H1 (cell line): Measurements from ENCODE around the gene PCDH18. TPM values are rescaled to one million over a fixed set of nuclear protein-coding genes. Genes with fewer than 3 reads are reported as not detected.
A peak's percentile ranks its signal among the peaks of the same experiment; 100 is the strongest.

Experiments
- CTCF ChIA-PET: fragments of 300-600 bp; sonication (Branson Sonifier 250); formaldehyde crosslinking; loops from one replicate; lab custom pipeline; 2021; ENCODE audit not compliant: partially characterized antibody; lab: Charles Lee
- POLR2A ChIA-PET: fragments of 300-600 bp; sonication (Branson Sonifier 250); formaldehyde crosslinking; loops from one replicate; lab custom pipeline; 2021; ENCODE audit warnings: inconsistent platforms; ENCODE audit not compliant: partially characterized antibody; lab: Charles Lee
- DNase-seq, 2 experiments: peaks; one replicate each; pipeline versions ENCODE4 v3.0.0 to v3.0.0-alpha.2; 2010 to 2022; ENCODE audit warnings: low spot score in 2 of 2, low read depth in 1 of 2, mixed read lengths in 1 of 2
- FAIRE-seq: peaks from 2 replicates; lab custom pipeline; 2011; peaks lifted over from hg19 to GRCh38; lab: Jason Lieb, UNC
- H2AFZ ChIP-seq: 2 replicates; pipeline ENCODE4 v1.8.1; 2012; ENCODE audit warnings: low read length, inconsistent platforms
- H2AK5ac ChIP-seq: 2 replicates; pipeline ENCODE4 v1.6.1; 2013; ENCODE audit warnings: low read depth, low read length
- H2BK120ac ChIP-seq: replicated peaks from 2 replicates; pipeline ENCODE3; 2013; ENCODE audit warnings: low read depth, low read length, inconsistent platforms
- H2BK12ac ChIP-seq: 2 replicates; pipeline ENCODE4 v1.6.1; 2013; ENCODE audit warnings: low read depth, low read length
- H2BK15ac ChIP-seq: 2 replicates; pipeline ENCODE4 v1.6.1; 2013; ENCODE audit warnings: low read length
- H2BK20ac ChIP-seq: 2 replicates; pipeline ENCODE4 v1.6.1; 2013; ENCODE audit warnings: low read length
- H2BK5ac ChIP-seq: 2 replicates; pipeline ENCODE4 v1.6.1; 2013; ENCODE audit warnings: low read depth, low read length
- H3K14ac ChIP-seq: 2 replicates; pipeline ENCODE4 v1.6.1; 2013; ENCODE audit warnings: inconsistent platforms; ENCODE audit not compliant: insufficient read length
- H3K18ac ChIP-seq: 2 replicates; pipeline ENCODE4 v1.6.1; 2013; ENCODE audit warnings: low read length; ENCODE audit errors: extremely low read depth
- H3K23ac ChIP-seq: 2 replicates; pipeline ENCODE4 v1.6.1; 2013; ENCODE audit warnings: inconsistent platforms; ENCODE audit not compliant: insufficient read length
- H3K23me2 ChIP-seq: 2 replicates; pipeline ENCODE4 v1.6.1; 2013; ENCODE audit warnings: low read depth, low read length
- H3K27ac ChIP-seq: 2 replicates; pipeline ENCODE4 v1.6.1; 2011; ENCODE audit warnings: low read depth, low read length, inconsistent platforms
- H3K27me3 ChIP-seq, 4 experiments: replicated peaks in 1 of 4; 1 replicate in 1 of 4; 2 replicates in 3 of 4; pipeline versions ENCODE4 v1.6.1 to v1.8.1; 2011 to 2013; ENCODE audit warnings: low read length in 3 of 4, mild to moderate bottlenecking in 3 of 4, inconsistent platforms in 2 of 4, mixed read lengths in 2 of 4, moderate library complexity in 1 of 4; ENCODE audit not compliant: control insufficient read depth in 3 of 4, insufficient read depth in 3 of 4; ENCODE audit errors: extremely low read depth in 1 of 4
- H3K36me3 ChIP-seq, 4 experiments: 2 replicates each; pipeline versions ENCODE4 v1.6.1 to v1.8.1; 2011 to 2013; ENCODE audit warnings: mild to moderate bottlenecking in 4 of 4, low read length in 3 of 4, moderate library complexity in 2 of 4, control low read depth in 1 of 4, inconsistent platforms in 1 of 4; ENCODE audit not compliant: insufficient read depth in 4 of 4, control insufficient read depth in 2 of 4
- H3K4ac ChIP-seq: replicated peaks from 2 replicates; pipeline ENCODE3; 2013; ENCODE audit warnings: low read length, low read depth, mixed read lengths, inconsistent platforms; ENCODE audit not compliant: insufficient read length
- H3K4me1 ChIP-seq, 4 experiments: replicated peaks in 1 of 4; 1 replicate in 1 of 4; 2 replicates in 3 of 4; pipeline versions ENCODE4 v1.6.1 to v1.8.1; 2011 to 2013; ENCODE audit warnings: low read length in 3 of 4, inconsistent platforms in 2 of 4, mixed read lengths in 1 of 4; ENCODE audit not compliant: insufficient read depth in 4 of 4, control insufficient read depth in 3 of 4
- H3K4me2 ChIP-seq, 2 experiments: 2 replicates each; pipeline versions ENCODE4 v1.6.1 to v1.8.1; 2011 to 2013; ENCODE audit warnings: low read depth in 2 of 2, low read length in 2 of 2, control low read depth in 1 of 2, inconsistent platforms in 1 of 2, mild to moderate bottlenecking in 1 of 2; ENCODE audit not compliant: insufficient read depth in 1 of 2
- H3K4me3 ChIP-seq, 4 experiments: fragments of 200-600, 300-600 bp in 1 of 4; sonication (generic), shearing (Covaris generic), sonication (Bioruptor Twin) in 1 of 4; 2 replicates each; pipeline versions ENCODE4 v1.5.1 to v1.8.1; 2011 to 2016; ENCODE audit warnings: low read length in 4 of 4, low read depth in 3 of 4, control low read depth in 2 of 4, inconsistent platforms in 2 of 4, mild to moderate bottlenecking in 2 of 4, mixed read lengths in 1 of 4, moderate library complexity in 1 of 4; ENCODE audit not compliant: insufficient read depth in 2 of 4; ENCODE audit errors: extremely low read depth in 1 of 4
- H3K56ac ChIP-seq: replicated peaks from 2 replicates; pipeline ENCODE3; 2013; ENCODE audit warnings: low read depth, mild to moderate bottlenecking, mixed read lengths, low read length, inconsistent platforms; ENCODE audit not compliant: insufficient read length
- H3K79me1 ChIP-seq: 2 replicates; pipeline ENCODE4 v1.6.1; 2013; ENCODE audit warnings: low read depth, low read length, control low read depth
- H3K79me2 ChIP-seq, 2 experiments: 2 replicates each; pipeline versions ENCODE4 v1.6.1 to v1.8.1; 2012 to 2013; ENCODE audit warnings: low read length in 2 of 2, mild to moderate bottlenecking in 2 of 2, inconsistent platforms in 1 of 2; ENCODE audit not compliant: insufficient read depth in 2 of 2, control insufficient read depth in 1 of 2
- H3K9ac ChIP-seq, 4 experiments: replicated peaks in 1 of 4; 1 replicate in 1 of 4; 2 replicates in 3 of 4; pipeline versions ENCODE4 v1.6.1 to v1.8.1; 2011 to 2013; ENCODE audit warnings: low read depth in 3 of 4, low read length in 3 of 4, control low read depth in 2 of 4, mild to moderate bottlenecking in 2 of 4, moderate library complexity in 2 of 4, inconsistent platforms in 1 of 4; ENCODE audit errors: extremely low read depth in 1 of 4
- H3K9me3 ChIP-seq, 2 experiments: 2 replicates each; pipeline versions ENCODE4 v1.6.1 to v1.8.1; 2012 to 2013; ENCODE audit warnings: mild to moderate bottlenecking in 2 of 2, moderate library complexity in 2 of 2, control low read depth in 1 of 2, inconsistent platforms in 1 of 2, low read depth in 1 of 2, low read length in 1 of 2, mixed read lengths in 1 of 2; ENCODE audit not compliant: insufficient read depth in 2 of 2
- H4K20me1 ChIP-seq, 2 experiments: replicated peaks in 1 of 2; 2 replicates each; pipeline versions ENCODE3 to v1.8.1; 2011 to 2013; ENCODE audit warnings: inconsistent platforms in 2 of 2, low read length in 2 of 2, mild to moderate bottlenecking in 1 of 2; ENCODE audit not compliant: insufficient read depth in 2 of 2, control insufficient read depth in 1 of 2
- H4K5ac ChIP-seq: 2 replicates; pipeline ENCODE4 v1.6.1; 2013; ENCODE audit warnings: low read length, low read depth, mixed read lengths, inconsistent platforms; ENCODE audit not compliant: insufficient read length
- H4K8ac ChIP-seq: 2 replicates; pipeline ENCODE4 v1.8.0; 2013; ENCODE audit warnings: mild to moderate bottlenecking, moderate library complexity, low read length, inconsistent platforms; ENCODE audit not compliant: insufficient read depth; ENCODE audit errors: extremely low read depth
- H4K91ac ChIP-seq: replicated peaks from 2 replicates; pipeline ENCODE3; 2013; ENCODE audit warnings: low read length, mixed read lengths, inconsistent platforms; ENCODE audit not compliant: insufficient read length
- ATF3 ChIP-seq: IDR thresholded peaks from 2 replicates; pipeline ENCODE4 v1.6.1; 2011; ENCODE audit warnings: low read depth, mild to moderate bottlenecking, low read length; ENCODE audit not compliant: insufficient read depth
- CBX8 ChIP-seq: fragments of 300-800, 300-1000 bp; sonication (generic); IDR thresholded peaks from 2 replicates; pipeline ENCODE4 v1.7.1; 2016; ENCODE audit warnings: low read depth, low read length, borderline replicate concordance
- CHD1 ChIP-seq: IDR thresholded peaks from 2 replicates; pipeline ENCODE4 v1.6.1; 2012; ENCODE audit warnings: low read depth, low read length, improper control_type of control experiment
- CHD2 ChIP-seq: IDR thresholded peaks from 2 replicates; pipeline ENCODE4 v1.6.1; 2012; ENCODE audit warnings: low read length, improper control_type of control experiment
- HDAC2 ChIP-seq, 2 experiments: fragments of 300-600 bp in 1 of 2; sonication (generic) in 1 of 2; IDR thresholded peaks; 2 replicates each; pipeline ENCODE4 v1.6.1; 2011 to 2012; ENCODE audit warnings: low read depth in 2 of 2, low read length in 2 of 2, mild to moderate bottlenecking in 2 of 2, moderate library complexity in 2 of 2, borderline replicate concordance in 1 of 2, inconsistent platforms in 1 of 2
- JUND ChIP-seq: IDR thresholded peaks from 2 replicates; pipeline ENCODE4 v1.6.1; 2011; ENCODE audit warnings: mild to moderate bottlenecking, improper control_type of control experiment, low read length
- RBBP5 ChIP-seq: IDR thresholded peaks from 2 replicates; pipeline ENCODE4 v1.7.1; 2012; ENCODE audit warnings: low read depth, mild to moderate bottlenecking, inconsistent platforms, low read length, moderate library complexity, borderline replicate concordance
- SUZ12 ChIP-seq: fragments of 200-600 bp; sonication (generic); IDR thresholded peaks from 2 replicates; pipeline ENCODE4 v1.6.1; 2012; ENCODE audit warnings: mild to moderate bottlenecking, inconsistent platforms, low read length, moderate library complexity, mixed read lengths
- TAF1 ChIP-seq: IDR thresholded peaks from 2 replicates; pipeline ENCODE4 v1.6.1; 2011; ENCODE audit warnings: mild to moderate bottlenecking, low read depth, low read length
- TAF7 ChIP-seq: optimal IDR thresholded peaks from 2 replicates; pipeline ENCODE3; 2011; ENCODE audit warnings: low read depth, mild to moderate bottlenecking, inconsistent platforms, low read length, moderate library complexity, borderline replicate concordance
- WGBS, 2 experiments: shearing (Covaris generic) in 1 of 2; methylation state at CpG; one replicate each; pipeline versions ENCODE4 v1.1.6 to v1.1.7; 2013 to 2015; ENCODE audit warnings: low lambda C conversion rate in 2 of 2, mixed read lengths in 2 of 2, inconsistent platforms in 1 of 2, low coverage in 1 of 2, missing lambda C conversion rate in 1 of 2; ENCODE audit not compliant: insufficient replicate concordance in 2 of 2, insufficient coverage in 1 of 2, insufficient read length in 1 of 2; ENCODE audit errors: extremely low coverage in 1 of 2, missing lambda C conversion rate in 1 of 2; 5-methylcytosine and 5-hydroxymethylcytosine counted together
- polyA plus RNA-seq, 7 experiments: library from polyadenylated mRNA; depleted of rRNA in 3 of 7; stranded (reverse) in 5 of 7; unstranded in 2 of 7; fragments of >200 nt in 5 of 7; fragments of 200-250 nt in 2 of 7; gene quantifications; 1 replicate in 5 of 7; 2 replicates in 1 of 7; 4 replicates in 1 of 7; pipeline versions ENCODE4 v1.2.1 to v1.2.3, GENCODE V29; 2011 to 2013; ENCODE audit warnings: missing spikeins in 2 of 7, mixed read lengths in 2 of 7
- total RNA-seq: library from RNA; stranded (reverse); fragmentation: NEBNext Ultra II Directional; extraction: Animal tissue kit (Norgen Biotek cat#: 25700); gene quantifications from 2 replicates; pipeline ENCODE4 v1.2.1, GENCODE V29; 2021

PCDH18 gene
- total and polyA plus RNA-seq, 2 of the 8 experiments (the other 6 are each of a cell fraction or from before 2014, with no cell fraction given): 28.8 to 41.8 TPM

- no peak overlapping the region for H3K27ac ChIP-seq
- no peaks in the 10 kb centered on the region for H3K23me2 ChIP-seq
- H3K9me3 ChIP-seq: no peaks in the 10 kb centered on the region
- H3K79me1 ChIP-seq: no peaks in the 10 kb centered on the region
- H2AFZ ChIP-seq: peak overlapping the region; percentile 27; the same call in 1 of the 2 replicates
- no peak for DNase-seq
- no peak overlapping the region for H2BK15ac ChIP-seq
- FAIRE-seq: no peak
- no peak overlapping the region for H2AK5ac ChIP-seq
- peak overlapping the region; percentile 77 to 91 for H3K4me2 ChIP-seq
- POLR2A ChIA-PET: interaction anchor here (2.1 kb wide), 1 partner anchor 13 kb away, joined by 7 read pairs; no protein-coding TSS in a partner anchor
- H4K5ac ChIP-seq: peak overlapping the region; percentile 84
- no peak overlapping the region for H2BK12ac ChIP-seq
- H4K8ac ChIP-seq: no peak overlapping the region
- no peak for TF ChIP-seq CBX8
- no peak for TF ChIP-seq CHD2
- no peak for TF ChIP-seq CHD1
- TF ChIP-seq TAF7: no peak
- no peak for TF ChIP-seq TAF1
- no peak for TF ChIP-seq JUND
- TF ChIP-seq SUZ12: no peak
- no peak for TF ChIP-seq HDAC2 (IDR thresholded peaks at IDR 0.05; ENCODE audit: borderline replicate concordance in 1 of 2, low read depth in 2 of 2, low read length in 2 of 2)
- no peak for TF ChIP-seq RBBP5
- TF ChIP-seq ATF3: no peak
- peaks cover 0 to 29% (median 12%) of the 10 kb centered on the region in 4 experiments; a peak in 6 of 8 replicates for H3K36me3 ChIP-seq
- peak overlapping the region; percentile 29 for H2BK120ac ChIP-seq
- peak overlapping the region; percentile 16 to 97 (median 90); a peak in 6 of 8 replicates for H3K4me3 ChIP-seq
- no peaks in the 10 kb centered on the region for H3K27me3 ChIP-seq
- no peak overlapping the region; the same call in 1 of the 2 replicates for H3K18ac ChIP-seq
- H3K23ac ChIP-seq: no peak overlapping the region
- H4K20me1 ChIP-seq: peaks cover 6 to 13% of the 10 kb centered on the region in 2 experiments
- WGBS, 2 experiments: 1% methylated on average over 3 of the region's 3 CpGs; no CpG with 5 or more reads in 1 of the 2 experiments
- H3K4me1 ChIP-seq: peaks cover 4 to 25% (median 11%) of the 10 kb centered on the region in 4 experiments; a peak in 6 of 7 replicates
- peak overlapping the region; percentile 55 for H3K56ac ChIP-seq
- H3K14ac ChIP-seq: no peak overlapping the region
- H2BK20ac ChIP-seq: no peak overlapping the region
- no peak overlapping the region for H2BK5ac ChIP-seq
- peaks cover 17 to 45% of the 10 kb centered on the region in 2 experiments; a peak in 3 of 4 replicates for H3K79me2 ChIP-seq
- H3K9ac ChIP-seq: peak overlapping the region in 1 of 4 experiments; percentile 34; a peak in 3 of 7 replicates
- CTCF ChIA-PET: interaction anchor here (1.2 kb wide), 1 partner anchor 8 kb away, joined by 3 read pairs; no protein-coding TSS in a partner anchor
- no peak overlapping the region for H4K91ac ChIP-seq
- no peak overlapping the region for H3K4ac ChIP-seq
These were observed 559 bp upstream of the PCDH18 start for GRCh38 chr4:137532869-137533236.
